ENCODE results near the gene LIN28B.
"Not testable (repeated sequence)": the region's sequence is repeated elsewhere in the genome, so short reads cannot be mapped to it uniquely, and the experiment has no call there.

LIN28B gene

DNA sequence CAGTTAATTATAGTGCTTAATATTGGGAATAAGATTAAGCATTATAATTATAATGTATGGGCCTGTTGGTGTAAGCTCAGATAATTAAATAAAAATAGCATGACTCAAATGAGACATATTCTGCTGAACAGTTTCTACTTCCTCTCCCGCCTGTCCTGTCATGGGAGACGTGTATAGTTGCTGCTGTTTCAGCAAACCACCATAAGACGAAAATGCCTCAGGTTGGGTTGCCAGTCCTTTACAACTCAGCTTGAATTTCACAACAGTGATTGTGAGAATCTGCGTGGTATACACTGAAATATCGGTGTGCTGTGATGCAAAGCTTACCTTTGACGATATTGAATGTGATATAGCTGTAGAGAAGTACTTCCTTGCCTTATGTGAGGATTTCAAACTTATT lies 123.4 kb downstream of the LIN28B start:
- TF ChIP-seq ZFX (IDR thresholded peaks at IDR 0.05; ENCODE audit: borderline replicate concordance): no peak
- TF ChIP-seq, protein P1, sequence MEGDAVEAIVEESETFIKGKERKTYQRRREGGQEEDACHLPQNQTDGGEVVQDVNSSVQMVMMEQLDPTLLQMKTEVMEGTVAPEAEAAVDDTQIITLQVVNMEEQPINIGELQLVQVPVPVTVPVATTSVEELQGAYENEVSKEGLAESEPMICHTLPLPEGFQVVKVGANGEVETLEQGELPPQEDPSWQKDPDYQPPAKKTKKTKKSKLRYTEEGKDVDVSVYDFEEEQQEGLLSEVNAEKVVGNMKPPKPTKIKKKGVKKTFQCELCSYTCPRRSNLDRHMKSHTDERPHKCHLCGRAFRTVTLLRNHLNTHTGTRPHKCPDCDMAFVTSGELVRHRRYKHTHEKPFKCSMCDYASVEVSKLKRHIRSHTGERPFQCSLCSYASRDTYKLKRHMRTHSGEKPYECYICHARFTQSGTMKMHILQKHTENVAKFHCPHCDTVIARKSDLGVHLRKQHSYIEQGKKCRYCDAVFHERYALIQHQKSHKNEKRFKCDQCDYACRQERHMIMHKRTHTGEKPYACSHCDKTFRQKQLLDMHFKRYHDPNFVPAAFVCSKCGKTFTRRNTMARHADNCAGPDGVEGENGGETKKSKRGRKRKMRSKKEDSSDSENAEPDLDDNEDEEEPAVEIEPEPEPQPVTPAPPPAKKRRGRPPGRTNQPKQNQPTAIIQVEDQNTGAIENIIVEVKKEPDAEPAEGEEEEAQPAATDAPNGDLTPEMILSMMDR (IDR thresholded peaks at IDR 0.05): no peak

GRCh38 chr6:105081662-105082061 lies 124.8 kb downstream of the LIN28B start:
- not testable (repeated sequence) for H3K27ac ChIP-seq

More for the DNA sequence above, 123.4 kb downstream of the LIN28B start:
- H3K27ac ChIP-seq: no peak overlapping the region

DNA sequence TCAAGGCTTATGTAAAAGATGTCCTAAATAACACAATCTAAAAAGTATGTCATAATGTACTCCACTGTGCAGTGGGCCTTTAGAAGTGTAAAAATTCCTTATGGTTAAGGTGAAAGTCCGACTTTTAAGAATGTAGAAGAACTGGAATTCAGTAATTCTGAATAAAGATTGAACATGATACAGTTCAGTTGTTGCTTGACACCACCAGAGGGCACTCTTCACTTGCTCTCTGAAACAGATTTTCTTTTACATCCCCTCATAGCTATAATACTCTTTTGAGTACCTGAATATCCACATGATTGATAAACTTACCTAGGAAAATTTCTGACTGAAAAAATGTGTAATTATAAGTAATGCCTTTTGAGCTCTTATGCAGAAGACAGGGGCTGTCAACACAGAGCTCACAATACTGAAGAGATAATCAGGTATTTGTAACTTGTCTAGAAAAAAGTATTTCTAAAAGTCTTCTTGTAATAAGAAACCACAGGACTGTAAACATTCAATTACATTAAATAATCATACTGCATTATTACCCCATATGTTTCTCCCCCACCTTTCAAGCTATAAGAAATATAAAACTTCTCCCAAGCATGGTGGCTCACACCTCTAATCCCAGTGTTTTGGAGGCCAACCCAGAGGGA lies 130.8 kb downstream of the LIN28B start:
- H3K27ac ChIP-seq: no peak overlapping the region
- no peak for TF ChIP-seq ZFX (IDR thresholded peaks at IDR 0.05; ENCODE audit: borderline replicate concordance)
- TF ChIP-seq, protein P1 (IDR thresholded peaks at IDR 0.05): peak; percentile 86

GRCh38 chr6:105091140-105091829 lies 134.4 kb downstream of the LIN28B start:
- peak overlapping the region; percentile 21; the same call in 1 of the 2 replicates for H3K27ac ChIP-seq
- TF ChIP-seq, protein P1 (IDR thresholded peaks at IDR 0.05): no peak
- no peak for TF ChIP-seq ZFX (IDR thresholded peaks at IDR 0.05; ENCODE audit: borderline replicate concordance)

DNA sequence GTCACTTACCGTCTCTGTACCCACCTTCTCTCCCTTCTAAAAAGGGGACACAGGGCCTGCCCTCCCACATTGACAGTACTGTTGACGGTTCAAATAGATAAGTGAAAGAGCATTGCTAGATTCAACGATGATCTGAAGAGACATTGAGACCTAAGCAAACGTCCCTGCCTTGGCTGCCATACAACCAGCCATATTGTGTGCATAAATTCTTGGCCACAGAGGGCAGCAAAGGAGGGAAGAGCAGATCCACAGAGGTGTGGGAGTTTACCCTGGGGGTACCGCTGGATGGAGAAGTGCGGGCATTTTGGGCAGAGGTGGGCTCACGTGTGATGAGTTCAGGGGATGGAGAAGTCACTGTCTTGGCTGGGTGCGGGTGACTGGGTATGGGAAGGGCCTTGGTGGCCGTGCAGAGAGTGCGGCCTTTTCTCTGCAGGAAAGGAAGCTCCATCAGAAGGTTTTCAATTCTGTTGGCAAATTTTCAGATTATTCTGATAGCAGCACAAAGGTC lies 137.3 kb downstream of the LIN28B start:
- TF ChIP-seq, protein P1 (IDR thresholded peaks at IDR 0.05): peak; percentile 35; the same call in 1 of the 2 replicates
- TF ChIP-seq ZFX (IDR thresholded peaks at IDR 0.05; ENCODE audit: borderline replicate concordance): no peak
- no peak overlapping the region for H3K27ac ChIP-seq

- TF ChIP-seq, protein P1 (IDR thresholded peaks at IDR 0.05): no peak
- no peak for TF ChIP-seq ZFX (IDR thresholded peaks at IDR 0.05; ENCODE audit: borderline replicate concordance)
- no peak overlapping the region for H3K27ac ChIP-seq
These were observed 138.2 kb downstream of the LIN28B start for GRCh38 chr6:105095139-105095538.

DNA sequence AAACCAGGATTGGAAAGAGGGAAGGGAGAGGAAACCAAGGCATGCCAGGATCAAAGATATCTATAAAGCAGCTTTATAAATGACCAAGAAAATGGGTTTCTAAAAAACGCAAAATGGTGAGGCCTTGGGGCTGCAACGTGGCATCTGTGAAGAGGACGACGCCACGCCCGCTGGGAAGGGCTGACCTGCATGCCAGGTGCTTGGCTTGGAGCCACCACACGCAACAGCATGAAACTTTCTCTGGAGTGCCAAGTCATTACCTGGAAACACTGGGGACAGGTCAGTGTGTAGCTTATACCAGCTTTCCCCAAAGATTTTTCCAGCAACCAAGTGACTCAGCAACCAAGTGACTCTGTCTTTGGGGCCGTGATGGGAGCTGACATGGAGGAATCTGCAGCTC lies 140.4 kb downstream of the LIN28B start:
- no peak overlapping the region for H3K27ac ChIP-seq
- no peak for TF ChIP-seq ZFX (IDR thresholded peaks at IDR 0.05; ENCODE audit: borderline replicate concordance)
- TF ChIP-seq, protein P1 (IDR thresholded peaks at IDR 0.05): no peak
